NCI-H748 treated with DMSO at 0.1 percent for 48 hours (cell line): ENCODE measurements around the gene IL18RAP.

Experiments
- DNase-seq: peaks from one replicate; lab custom pipeline; 2025; lab: John Stamatoyannopoulos, UW

IL18RAP gene

DNA sequence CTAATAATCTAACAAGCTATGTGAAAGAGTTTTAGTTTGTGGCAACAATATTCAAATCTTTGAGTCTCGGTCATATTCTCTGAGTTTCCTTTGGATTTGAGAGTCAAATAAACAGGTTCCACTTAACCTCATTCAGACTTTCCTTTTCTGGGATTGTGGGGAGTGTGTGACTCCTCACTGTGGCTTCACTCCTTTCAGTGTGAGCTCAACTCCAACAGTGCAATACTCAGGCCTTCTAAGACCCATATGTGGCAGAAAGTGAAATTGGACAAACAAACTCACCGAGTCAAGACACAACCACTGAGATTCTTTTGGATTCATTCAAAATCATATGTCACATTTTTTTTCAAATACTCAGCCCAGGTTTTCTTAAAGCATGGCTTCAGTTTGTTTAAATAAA lies 75.5 kb downstream of the IL18RAP start:
- no peak for DNase-seq

DNA sequence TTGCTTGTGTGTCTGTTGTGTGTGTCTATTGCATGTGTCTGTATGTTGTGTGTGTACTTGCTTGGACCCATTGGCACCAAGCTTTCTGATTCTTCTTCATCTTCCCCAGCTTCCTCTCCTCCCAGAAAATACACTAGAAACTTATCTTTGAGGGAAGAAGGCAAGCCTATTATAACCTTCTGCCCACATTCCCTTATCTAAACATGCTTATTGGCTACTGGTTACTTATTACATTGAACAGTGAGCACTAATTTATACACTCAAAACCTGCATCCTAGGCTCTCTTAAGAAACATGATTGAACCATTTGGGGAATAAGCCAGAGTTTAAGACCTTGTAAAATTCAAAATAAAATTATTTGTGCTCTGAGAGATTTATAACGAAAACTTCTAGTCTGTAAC lies 76.6 kb downstream of the IL18RAP start:
- DNase-seq, result no peak
